Head of caudate nucleus (tissue), 42 donors: ENCODE results near the gene UBAP1L.
"Not testable (repeated sequence)": the region's sequence is repeated elsewhere in the genome, so short reads cannot be mapped to it uniquely, and the experiment has no call there.

Experiments used
- DNase-seq, 42 donors: peaks; one replicate each; pipeline versions ENCODE4 v3.0.0 to v3.0.0-alpha.2; 2020 to 2021; ENCODE audit warnings: mixed read lengths in 7 of 42
- intact Hi-C: fragments of 100-400 bp; cut with DNase I; formaldehyde crosslinking; loops from one replicate; pipeline ENCODE4 v1.15.0; 2022

Gene UBAP1L

DNA sequence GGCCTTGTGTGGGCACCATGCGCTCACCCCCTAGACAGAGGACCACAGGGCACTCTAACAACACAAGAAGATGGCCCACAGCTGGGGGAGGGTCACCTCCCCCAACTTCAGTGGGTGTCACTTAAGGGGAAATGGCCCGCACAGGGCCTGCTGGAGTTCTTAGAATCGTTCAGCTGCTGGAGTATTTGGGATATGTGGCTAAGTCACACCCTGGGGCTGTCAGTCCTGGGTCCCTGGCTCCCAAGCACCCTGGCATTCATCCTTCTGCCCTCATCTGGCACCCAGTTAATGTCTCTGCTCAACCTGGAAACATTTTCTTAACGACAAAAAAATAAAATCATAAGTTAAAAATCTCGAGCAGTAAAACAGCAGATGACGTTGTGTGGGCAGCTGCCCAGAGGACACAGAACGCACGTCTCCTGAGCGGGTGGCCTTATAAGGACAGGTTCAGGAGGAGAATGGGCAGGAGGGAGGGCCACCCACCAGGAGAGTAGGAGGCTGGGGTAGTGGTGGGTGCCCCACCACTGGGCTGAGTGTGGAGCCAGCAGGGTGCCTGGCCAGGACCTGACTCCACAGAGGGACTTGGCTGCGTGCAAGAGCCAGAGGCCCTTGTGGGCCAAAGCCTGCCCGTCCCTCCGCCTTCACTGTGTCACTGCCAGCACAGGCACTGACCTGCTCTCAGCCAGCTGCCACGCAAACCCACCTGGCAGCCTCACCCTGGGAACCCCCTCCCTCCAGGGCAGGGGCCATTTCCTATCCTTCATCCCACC, 26.9 kb downstream of the UBAP1L start:
- intact Hi-C loops: no loop called here
- peak in 6 of 42 donors; percentile 39 to 59 (median 48) for DNase-seq

DNA sequence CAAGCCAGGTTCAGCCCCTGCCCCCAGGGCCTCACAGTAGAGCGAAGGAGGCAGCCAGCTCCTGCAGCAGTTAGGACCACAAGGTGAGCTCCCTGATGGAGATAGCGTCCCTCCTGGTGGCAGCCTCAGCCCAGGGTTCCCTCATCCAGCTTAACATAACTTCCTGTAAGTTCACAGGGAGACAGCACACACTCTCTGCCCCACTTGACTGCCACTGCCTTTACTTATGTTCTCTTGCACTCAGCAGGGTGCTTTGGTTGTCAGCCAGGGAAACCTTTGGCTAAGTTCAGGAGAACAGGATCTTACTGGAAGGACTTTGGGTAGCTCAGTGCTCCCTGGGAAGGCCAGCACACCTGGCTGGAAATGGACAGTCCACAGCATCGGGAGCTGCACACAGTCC, 27.6 kb downstream of the UBAP1L start:
- intact Hi-C loops: no loop called here
- no peak for DNase-seq

DNA sequence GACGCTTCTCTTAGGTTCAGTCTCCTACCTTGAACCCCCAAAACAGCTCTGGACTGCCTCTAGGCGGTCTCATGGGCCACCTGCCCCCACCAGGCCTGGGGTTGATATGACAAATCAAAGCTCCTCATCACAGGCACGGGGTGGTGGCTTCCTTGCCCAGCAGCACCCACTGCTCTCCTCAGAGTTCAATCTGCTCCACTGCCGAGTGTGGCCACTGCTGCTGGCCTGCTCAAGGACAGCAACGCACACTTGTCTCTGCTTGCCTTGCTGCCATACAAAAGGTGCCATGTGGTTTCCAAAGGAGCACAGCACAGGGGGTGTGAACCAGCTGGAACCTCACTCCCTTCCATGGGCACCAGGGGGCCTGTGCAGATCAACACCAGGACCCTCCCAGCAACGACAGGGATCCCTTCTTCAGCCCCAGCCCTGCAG, 28.3 kb downstream of the UBAP1L start:
- intact Hi-C loops: no loop called here
- DNase-seq: no peak

DNA sequence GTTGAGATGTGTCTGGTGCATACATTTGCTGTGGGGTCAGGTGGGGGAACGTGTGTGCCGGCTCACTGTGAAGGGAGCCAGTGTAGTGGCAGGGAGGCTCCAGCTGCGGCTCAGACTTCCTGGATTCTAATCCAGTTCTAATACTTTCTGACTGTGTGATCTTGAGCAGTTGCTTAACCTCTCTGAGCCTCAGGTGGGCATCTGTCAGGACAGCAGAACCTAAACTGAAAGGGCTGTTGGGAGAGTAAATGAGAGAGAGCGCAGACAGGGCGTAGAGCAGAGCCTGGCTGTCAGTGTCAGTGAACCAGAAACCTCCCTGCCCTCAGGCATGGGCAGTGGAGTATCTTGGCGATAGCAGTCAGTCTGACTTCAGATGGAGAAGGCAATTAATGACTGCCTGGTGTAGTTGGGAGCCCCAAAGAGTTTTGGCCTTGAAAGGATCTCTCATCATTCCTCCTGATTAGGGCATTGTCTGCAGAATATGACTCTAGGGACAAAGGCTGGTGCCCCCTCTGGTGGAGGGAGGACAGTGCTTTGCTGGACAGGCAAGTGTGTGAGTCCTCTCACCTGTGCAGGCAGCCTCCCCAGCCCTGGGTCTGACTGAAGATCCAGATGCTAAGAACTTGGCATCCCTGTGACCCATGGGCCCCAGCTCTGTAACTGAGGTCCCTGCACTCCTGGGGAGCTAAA, 28.9 kb downstream of the UBAP1L start:
- intact Hi-C loops: no loop called here
- no peak for DNase-seq

DNA sequence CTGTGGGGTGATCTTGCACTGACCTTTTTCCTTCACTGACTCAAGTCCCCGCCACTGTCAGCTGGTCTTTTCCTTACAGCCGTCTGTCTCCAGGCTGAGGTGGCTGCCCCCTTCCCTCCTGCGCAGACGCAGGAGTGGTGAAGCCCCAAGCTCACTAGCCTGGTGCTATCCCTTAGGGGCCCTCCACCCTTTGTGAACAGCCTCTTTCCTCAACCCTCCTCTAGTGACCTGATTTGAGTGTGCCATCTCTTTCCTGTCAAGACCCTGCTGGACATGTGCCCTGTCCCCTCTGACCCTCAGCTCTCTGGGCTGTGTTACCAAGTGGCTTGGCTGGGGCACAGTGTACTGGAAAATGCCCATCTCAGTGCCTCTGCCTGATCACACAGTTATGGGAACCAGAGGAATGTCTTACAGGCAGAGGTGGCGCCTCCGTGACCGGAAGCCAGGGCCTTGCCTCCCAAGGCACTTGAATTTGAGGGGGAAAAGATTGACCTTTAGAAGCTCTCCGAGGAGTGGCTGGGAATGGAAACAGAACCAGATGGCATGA, 29.7 kb downstream of the UBAP1L start:
- peak in 3 of 42 donors; percentile 34 to 52 (median 38) for DNase-seq
- intact Hi-C loops: no loop called here

DNA sequence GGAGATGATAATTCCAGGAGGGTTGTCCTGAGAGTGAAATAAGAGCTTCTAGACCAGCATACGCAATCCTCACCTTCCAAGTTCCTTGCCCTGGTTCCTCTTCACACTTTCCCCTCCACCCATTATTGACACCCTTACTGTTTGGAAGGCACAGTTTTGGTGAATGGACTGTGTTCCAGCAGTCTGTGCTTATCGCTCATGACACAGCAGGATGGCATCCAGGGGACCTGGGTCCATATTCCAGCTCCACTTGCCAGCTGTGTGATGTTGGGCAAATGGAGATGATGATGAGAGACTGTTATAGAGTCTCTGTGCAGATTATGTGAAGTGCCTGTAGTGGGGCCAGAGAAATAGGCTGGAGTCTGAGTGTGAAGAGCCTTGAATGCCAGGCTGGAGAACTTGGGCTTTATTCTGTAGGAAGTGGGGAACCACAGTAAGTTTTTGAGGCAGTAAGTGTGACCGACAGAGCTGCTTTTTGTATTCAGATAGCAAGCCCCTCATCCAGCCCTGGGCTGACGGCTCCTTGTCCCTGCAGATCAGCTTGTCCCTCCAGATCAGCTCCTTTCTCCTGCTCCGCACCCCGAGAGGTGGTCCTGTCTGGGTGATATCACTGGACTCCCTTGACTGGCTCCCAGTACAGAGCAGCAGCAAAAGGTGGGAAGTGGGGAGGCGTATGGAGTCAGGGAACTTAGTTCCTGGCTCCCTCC, 30.3 kb downstream of the UBAP1L start:
- intact Hi-C loops: no loop called here
- no peak for DNase-seq

DNA sequence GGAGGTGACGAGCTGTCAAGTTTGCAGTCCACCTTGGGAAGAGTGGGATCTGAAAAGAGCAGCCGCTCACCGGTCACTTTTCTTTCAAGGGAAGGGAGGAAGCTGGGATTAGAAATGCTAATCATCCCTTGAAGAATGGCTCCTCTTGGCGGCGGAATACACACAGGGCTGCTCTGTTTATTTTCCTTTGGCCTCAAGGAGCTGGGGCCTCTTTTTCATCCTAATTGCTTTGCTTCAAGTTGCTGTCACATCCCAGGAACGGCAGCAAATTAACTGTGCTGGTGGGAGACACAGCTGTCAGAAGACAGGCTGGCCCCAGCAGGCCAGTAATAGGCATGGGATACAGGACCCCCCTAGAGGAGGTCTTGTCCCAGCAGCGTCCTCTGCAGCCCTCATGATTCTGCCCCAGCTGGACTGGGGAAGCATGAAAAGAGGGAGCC, 31.7 kb downstream of the UBAP1L start:
- peak in 22 of 42 donors; percentile 26 to 71 (median 52) for DNase-seq
- intact Hi-C loops: no loop called here

DNA sequence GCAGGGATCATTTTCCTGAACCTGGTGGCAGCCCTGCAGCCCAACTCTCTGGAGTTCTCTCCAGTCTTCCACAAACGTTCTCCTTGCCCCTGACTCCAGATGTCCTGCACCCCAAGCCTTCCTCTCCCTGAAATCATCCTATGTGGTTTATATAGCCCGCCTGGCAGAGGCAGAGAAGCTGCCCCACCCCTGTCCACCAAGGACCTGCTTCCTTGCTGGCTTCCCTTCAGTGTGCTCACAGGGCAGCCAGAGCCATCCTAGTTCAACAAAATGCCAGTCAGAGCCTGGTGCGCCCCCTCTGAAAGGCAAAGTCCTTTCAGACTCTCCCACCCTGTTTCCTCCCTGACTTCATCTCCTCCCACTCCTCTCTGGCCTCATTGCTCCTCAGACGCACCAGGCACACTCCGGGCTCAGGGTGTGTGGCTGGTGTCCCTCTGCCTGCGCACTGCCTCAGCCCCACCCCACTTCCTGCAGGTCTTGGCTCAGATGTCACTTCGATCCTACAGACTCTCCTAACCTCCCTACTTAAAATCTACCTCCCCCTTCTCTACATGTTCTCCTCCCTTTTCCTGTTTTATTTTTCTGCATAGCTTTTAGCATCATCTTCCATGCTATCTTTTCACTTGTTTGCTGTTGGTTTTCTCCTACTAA, 32.6 kb downstream of the UBAP1L start:
- no peak for DNase-seq
- intact Hi-C loops: no loop called here

DNA sequence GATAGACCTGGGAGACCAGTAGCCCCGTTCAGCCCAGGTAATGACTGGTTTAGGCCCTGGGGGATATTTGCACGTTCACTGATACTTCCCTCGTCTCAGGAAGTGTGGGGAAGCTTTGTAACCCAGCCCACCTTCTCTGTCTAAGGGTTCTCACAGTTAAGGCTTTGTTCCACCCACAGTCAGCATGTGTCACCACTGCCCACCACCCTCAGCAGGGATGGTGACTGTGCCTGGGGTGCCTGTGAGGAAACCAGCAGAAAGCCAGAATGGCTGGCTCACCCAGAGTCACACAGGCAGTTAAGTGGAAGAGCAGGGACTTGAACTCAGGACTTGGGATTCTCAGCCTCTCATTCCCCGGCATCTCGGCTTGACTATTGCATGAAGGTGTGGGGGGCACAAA, 33.2 kb downstream of the UBAP1L start:
- intact Hi-C loops: no loop called here
- no peak for DNase-seq

DNA sequence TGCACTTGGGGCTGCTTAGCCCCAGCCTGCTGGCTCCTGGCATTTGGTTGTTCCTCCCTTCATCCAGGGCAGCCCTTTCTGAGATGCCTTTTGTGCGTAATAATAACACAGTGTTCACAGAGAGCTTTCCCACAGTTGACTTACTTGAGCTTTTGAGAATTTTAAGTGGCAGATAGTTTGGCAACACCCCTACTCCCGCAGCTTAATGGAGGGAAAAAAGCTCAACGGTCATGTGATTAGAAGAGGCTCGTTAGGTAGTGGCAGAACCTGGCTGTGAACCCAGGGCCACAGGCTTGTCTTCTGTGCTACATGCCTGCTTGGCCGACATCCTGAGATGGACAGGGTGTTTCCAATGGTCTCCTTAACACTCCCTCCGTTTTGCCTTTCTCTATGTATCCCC, 33.7 kb downstream of the UBAP1L start:
- intact Hi-C loops: no loop called here
- DNase-seq: no peak

DNA sequence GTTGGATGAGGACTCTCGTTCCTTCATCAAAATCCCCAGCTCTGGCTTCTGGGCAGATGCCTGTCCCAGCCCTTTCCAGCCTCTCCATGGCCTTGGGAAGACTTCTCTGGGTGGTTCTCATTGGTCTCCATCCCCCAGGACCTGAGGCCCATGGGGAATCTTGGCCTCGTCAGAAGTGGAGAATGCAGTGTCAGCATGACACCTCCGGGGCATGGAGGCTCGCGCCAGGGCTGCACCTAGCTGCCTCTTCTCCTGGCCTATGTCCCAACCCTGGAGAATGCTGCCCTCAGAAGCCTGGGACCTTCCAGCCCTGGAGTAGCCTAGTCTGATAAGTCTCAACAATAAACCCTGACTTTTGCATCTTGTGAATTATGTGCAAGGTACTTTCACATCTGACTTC, 35.4 kb downstream of the UBAP1L start:
- DNase-seq: no peak
- intact Hi-C loops: no loop called here

DNA sequence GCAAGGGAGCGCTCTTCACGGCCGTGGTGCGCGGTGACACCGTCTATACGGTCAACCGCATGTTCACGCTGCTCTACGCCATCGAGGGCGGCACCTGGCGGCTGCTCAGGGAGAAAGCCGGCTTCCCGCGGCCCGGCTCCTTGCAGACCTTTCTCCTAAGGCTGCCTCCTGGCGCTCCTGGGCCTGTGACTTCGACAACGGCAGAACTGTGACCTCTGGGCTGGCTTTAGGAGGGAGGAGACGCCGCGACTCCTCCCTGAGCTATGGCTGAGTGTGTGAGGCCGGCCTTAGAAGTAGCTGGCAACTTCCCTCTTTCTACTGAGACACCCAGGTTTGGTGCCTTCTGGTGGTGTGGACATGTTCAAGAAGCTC, 37.0 kb downstream of the UBAP1L start:
- intact Hi-C loops: no loop called here

DNA sequence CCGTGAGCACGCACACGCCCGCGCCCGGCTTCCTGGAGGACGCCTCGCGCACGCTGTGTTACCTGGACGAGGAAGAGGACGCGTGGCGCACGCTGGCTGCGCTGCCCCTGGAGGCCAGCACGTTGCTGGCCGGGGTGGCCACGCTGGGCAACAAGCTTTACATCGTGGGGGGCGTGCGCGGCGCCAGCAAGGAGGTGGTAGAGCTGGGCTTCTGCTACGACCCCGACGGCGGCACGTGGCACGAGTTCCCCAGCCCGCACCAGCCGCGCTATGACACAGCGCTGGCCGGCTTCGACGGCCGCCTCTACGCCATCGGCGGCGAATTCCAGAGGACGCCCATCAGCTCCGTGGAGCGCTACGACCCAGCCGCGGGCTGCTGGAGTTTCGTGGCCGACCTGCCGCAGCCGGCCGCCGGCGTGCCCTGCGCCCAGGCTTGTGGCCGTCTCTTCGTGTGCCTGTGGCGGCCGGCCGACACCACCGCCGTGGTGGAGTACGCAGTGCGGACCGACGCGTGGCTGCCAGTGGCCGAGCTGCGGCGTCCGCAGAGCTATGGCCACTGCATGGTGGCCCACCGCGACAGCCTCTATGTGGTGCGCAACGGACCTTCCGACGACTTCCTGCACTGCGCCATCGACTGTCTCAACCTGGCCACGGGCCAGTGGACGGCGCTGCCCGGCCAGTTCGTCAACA, 37.6 kb downstream of the UBAP1L start:
- no peak for DNase-seq
- intact Hi-C loops: no loop called here

More for the DNA sequence above, 37.0 kb downstream of the UBAP1L start:
- DNase-seq: peak in 26 of 42 donors; percentile 32 to 77 (median 58)

DNA sequence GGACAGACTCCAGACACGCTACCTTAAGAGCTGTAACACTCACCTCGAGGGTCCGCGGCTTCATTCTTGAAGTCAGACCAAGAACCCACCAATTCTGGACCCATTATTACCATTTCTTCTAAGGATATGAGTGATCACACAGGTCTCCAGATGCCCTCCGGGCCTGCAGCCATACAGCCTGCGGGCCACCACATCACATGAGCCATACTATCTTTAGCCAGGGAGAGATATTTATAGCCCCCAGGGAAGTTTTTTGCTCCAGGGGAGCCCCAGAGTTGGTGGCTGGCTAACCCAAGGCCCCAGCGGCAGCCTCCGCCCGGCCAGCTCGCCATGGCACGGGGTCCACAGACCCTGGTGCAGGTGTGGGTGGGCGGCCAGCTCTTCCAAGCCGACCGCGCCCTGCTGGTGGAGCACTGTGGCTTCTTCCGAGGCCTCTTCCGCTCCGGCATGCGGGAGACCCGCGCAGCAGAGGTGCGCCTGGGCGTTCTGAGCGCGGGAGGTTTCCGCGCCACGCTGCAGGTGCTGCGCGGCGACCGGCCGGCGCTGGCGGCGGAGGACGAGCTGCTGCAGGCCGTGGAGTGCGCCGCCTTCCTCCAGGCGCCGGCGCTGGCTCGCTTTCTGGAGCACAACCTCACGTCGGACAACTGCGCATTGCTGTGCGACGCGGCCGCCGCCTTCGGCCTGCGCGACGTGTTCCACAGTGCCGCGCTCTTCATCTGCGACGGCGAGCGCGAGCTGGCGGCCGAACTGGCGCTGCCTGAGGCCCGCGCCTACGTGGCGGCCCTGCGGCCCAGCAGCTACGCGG, 38.3 kb downstream of the UBAP1L start, which contains the start of gene KBTBD13:
KBTBD13 (plus strand) TSS at position 261 of the 805 bp plus-strand sequence; CDS start at position 331, 70 bp downstream.
- no peak for DNase-seq
- intact Hi-C loops: no loop called here

DNA sequence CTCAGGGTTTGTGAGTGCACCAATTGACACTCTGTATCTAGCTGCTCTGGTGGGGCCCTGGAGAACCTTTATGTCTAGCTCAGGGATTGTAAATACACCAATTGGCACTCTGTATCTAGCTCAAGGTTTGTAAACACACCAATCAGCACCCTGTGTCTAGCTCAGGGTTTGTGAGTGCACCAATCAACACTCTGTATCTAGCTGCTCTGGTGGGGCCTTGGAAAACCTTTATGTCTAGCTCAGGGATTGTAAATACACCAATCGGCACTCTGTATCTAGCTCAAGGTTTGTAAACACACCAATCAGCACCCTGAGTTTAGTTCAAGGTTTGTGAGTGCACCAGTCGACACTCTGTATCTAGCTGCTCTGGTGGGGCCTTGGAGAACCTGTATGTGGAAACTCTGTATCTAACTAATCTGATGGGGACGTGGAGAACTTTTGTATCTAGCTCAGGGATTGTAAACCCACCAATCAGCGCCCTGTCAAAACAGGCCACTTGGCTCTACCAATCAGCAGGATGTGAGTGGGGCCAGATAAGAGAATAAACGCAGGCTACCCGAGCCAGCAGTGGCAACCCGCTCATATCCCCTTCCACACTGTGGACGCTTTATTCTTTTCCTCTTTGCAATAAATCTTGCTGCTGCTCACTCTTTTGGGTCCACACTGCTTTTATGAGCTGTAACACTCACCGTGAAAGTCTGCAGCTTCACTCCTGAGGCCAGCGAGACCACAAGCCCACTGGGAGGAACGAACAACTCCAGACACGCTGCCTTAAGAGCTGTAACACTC, 39.2 kb downstream of the UBAP1L start:
- intact Hi-C loops, DNase-seq: not testable (repeated sequence)

DNA sequence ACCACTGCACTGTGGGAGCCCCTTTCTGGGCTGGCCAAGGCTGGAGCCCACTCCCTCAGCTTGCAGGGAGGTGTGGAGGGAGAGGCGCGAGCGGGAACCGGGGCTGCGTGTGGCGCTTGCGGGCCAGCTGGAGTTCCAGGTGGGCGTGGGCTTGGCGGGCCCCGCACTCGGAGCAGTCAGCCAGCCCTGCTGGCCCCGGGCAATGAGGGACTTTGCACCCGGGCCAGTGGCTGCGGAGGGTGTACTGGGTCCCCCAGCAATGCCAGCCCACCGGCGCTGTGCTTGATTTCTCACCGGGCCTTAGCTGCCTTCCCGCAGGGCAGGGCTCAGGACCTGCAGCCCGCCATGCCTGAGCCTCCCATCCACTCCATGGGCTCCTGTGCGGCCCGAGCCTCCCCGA, 40.1 kb downstream of the UBAP1L start:
- DNase-seq, intact Hi-C loops: not testable (repeated sequence)

DNA sequence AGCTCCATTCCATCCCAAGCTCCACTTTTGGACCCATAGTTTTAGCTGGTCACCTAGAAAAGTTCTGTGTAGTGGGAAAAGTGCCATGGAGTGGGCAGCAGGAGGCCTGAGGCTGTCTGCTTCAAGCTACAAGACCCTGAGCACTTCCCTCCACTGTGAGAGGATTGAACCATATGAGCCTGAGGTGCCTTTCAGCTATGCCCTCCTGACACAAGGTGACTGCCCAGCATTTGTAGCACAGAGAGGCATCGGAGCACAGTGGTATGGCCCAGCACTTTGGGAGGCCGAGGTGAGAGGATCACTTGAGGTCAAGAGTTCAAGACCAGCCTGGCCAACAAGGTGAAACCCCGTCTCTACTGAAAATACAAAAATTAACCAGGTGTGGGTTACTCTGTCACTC, 42.4 kb downstream of the UBAP1L start:
- DNase-seq: no peak
- intact Hi-C loops: no loop called here
